H9 (cell line): Measurements from ENCODE around the gene ACVR1B. TPM values are rescaled to one million over a fixed set of nuclear protein-coding genes. Genes with fewer than 3 reads are reported as not detected.

Experiments used
- DNase-seq: peaks from one replicate; pipeline ENCODE4 v3.0.0-alpha.2; 2017
- H2AFZ ChIP-seq: one replicate; pipeline ENCODE4 v1.6.1; 2013; ENCODE audit warnings: mild to moderate bottlenecking, low read length, control low read depth, moderate library complexity
- H2AK5ac ChIP-seq: 2 replicates; pipeline ENCODE4 v1.6.1; 2013; ENCODE audit warnings: low read length, control low read depth, mixed read lengths; ENCODE audit not compliant: insufficient read length
- H2BK120ac ChIP-seq: one replicate; pipeline ENCODE4 v1.6.1; 2013; ENCODE audit warnings: low read depth, mild to moderate bottlenecking, low read length, control low read depth, inconsistent platforms; ENCODE audit not compliant: poor library complexity, severe bottlenecking
- H2BK12ac ChIP-seq: 2 replicates; pipeline ENCODE4 v1.6.1; 2013; ENCODE audit warnings: low read length, control low read depth, mixed read lengths, low read depth; ENCODE audit not compliant: insufficient read length
- H2BK15ac ChIP-seq: 2 replicates; pipeline ENCODE4 v1.6.1; 2013; ENCODE audit warnings: low read depth, low read length, control low read depth
- H2BK20ac ChIP-seq: one replicate; pipeline ENCODE4 v1.6.1; 2013; ENCODE audit warnings: low read depth, mild to moderate bottlenecking, low read length, control low read depth, inconsistent platforms; ENCODE audit not compliant: poor library complexity, severe bottlenecking
- H2BK5ac ChIP-seq: 2 replicates; pipeline ENCODE4 v1.6.1; 2013; ENCODE audit warnings: low read length, control low read depth, mixed read lengths; ENCODE audit not compliant: insufficient read length
- H3K14ac ChIP-seq: 2 replicates; pipeline ENCODE4 v1.6.1; 2013; ENCODE audit warnings: low read length, control low read depth; ENCODE audit not compliant: insufficient read depth
- H3K18ac ChIP-seq: 2 replicates; pipeline ENCODE4 v1.6.1; 2013; ENCODE audit warnings: low read depth, mild to moderate bottlenecking, mixed read lengths, low read length, control low read depth; ENCODE audit not compliant: insufficient read length
- H3K23ac ChIP-seq: 2 replicates; pipeline ENCODE4 v1.6.1; 2013; ENCODE audit warnings: low read length, control low read depth, mixed read lengths, low read depth; ENCODE audit not compliant: insufficient read length
- H3K23me2 ChIP-seq: 2 replicates; pipeline ENCODE4 v1.6.1; 2013; ENCODE audit warnings: low read depth, mild to moderate bottlenecking, mixed read lengths, low read length, control low read depth; ENCODE audit not compliant: insufficient read length, poor library complexity, severe bottlenecking
- H3K27ac ChIP-seq: 2 replicates; pipeline ENCODE4 v1.5.1; 2013; ENCODE audit warnings: low read length, control low read depth, mixed read lengths, low read depth; ENCODE audit not compliant: insufficient read length
- H3K27me3 ChIP-seq: 2 replicates; pipeline ENCODE4 v1.6.1; 2013; ENCODE audit warnings: low read length, control low read depth, inconsistent platforms; ENCODE audit not compliant: insufficient read depth
- H3K4ac ChIP-seq: 2 replicates; pipeline ENCODE4 v1.6.1; 2013; ENCODE audit warnings: low read depth, mild to moderate bottlenecking, control low read depth, inconsistent platforms, low read length, moderate library complexity
- H3K4me1 ChIP-seq: 2 replicates; pipeline ENCODE4 v1.6.1; 2013; ENCODE audit warnings: low read length, control low read depth, inconsistent platforms; ENCODE audit not compliant: insufficient read depth
- H3K4me2 ChIP-seq: 2 replicates; pipeline ENCODE4 v1.6.1; 2013; ENCODE audit warnings: low read length, control low read depth, mixed read lengths; ENCODE audit not compliant: insufficient read length, insufficient read depth
- H3K56ac ChIP-seq: 2 replicates; pipeline ENCODE4 v1.6.1; 2013; ENCODE audit warnings: low read depth, mild to moderate bottlenecking, mixed read lengths, low read length, control low read depth; ENCODE audit not compliant: insufficient read length
- H3K79me1 ChIP-seq: 2 replicates; pipeline ENCODE4 v1.6.1; 2013; ENCODE audit warnings: low read depth, mild to moderate bottlenecking, moderate library complexity, low read length, control low read depth, inconsistent platforms; ENCODE audit not compliant: insufficient read depth, poor library complexity, severe bottlenecking
- H3K79me2 ChIP-seq: 2 replicates; pipeline ENCODE4 v1.6.1; 2013; ENCODE audit warnings: low read length, control low read depth, inconsistent platforms; ENCODE audit not compliant: insufficient read depth
- H3K9ac ChIP-seq: 2 replicates; pipeline ENCODE4 v1.6.1; 2013; ENCODE audit warnings: low read length, control low read depth, mixed read lengths; ENCODE audit not compliant: insufficient read length; ENCODE audit errors: extremely low read depth
- H3K9me3 ChIP-seq: one replicate; pipeline ENCODE4 v1.6.1; 2013; ENCODE audit warnings: low read depth, low read length, inconsistent platforms; ENCODE audit not compliant: control insufficient read depth
- H3T11ph ChIP-seq: one replicate; pipeline ENCODE4 v1.6.1; 2013; ENCODE audit warnings: mild to moderate bottlenecking, low read length, control low read depth, inconsistent platforms
- H4K20me1 ChIP-seq: one replicate; pipeline ENCODE4 v1.6.1; 2013; ENCODE audit not compliant: control insufficient read depth, insufficient read length, insufficient read depth
- H4K5ac ChIP-seq: 2 replicates; pipeline ENCODE4 v1.6.1; 2013; ENCODE audit warnings: low read depth, mild to moderate bottlenecking, mixed read lengths, low read length, control low read depth; ENCODE audit not compliant: insufficient read length
- H4K8ac ChIP-seq: replicated peaks from 2 replicates; pipeline ENCODE4 v1.6.1; 2013; ENCODE audit warnings: low read length, control low read depth, mixed read lengths, low read depth; ENCODE audit not compliant: insufficient read length
- H4K91ac ChIP-seq: 2 replicates; pipeline ENCODE4 v1.6.1; 2013; ENCODE audit warnings: low read depth, mild to moderate bottlenecking, moderate library complexity, mixed read lengths, low read length, control low read depth; ENCODE audit not compliant: insufficient read length
- H3K27ac Mint-ChIP-seq, 3 experiments: 2 replicates in 2 of 3; 3 replicates in 1 of 3; pipeline ENCODE4 v1.8.0; 2020 to 2021; ENCODE audit warnings: mixed read lengths in 3 of 3, mild to moderate bottlenecking in 1 of 3, moderate library complexity in 1 of 3
- H3K27me3 Mint-ChIP-seq: 2 replicates; pipeline ENCODE4 v1.8.0; 2021; ENCODE audit warnings: low read depth, mild to moderate bottlenecking, moderate library complexity, mixed read lengths
- H3K36me3 Mint-ChIP-seq, 3 experiments: 2 replicates in 2 of 3; 3 replicates in 1 of 3; pipeline ENCODE4 v1.8.0; 2020 to 2021; ENCODE audit warnings: low read depth in 3 of 3, mixed read lengths in 3 of 3; ENCODE audit not compliant: insufficient read depth in 1 of 3
- H3K4me1 Mint-ChIP-seq, 2 experiments: 2 replicates each; pipeline ENCODE4 v1.8.0; 2020; ENCODE audit warnings: mixed read lengths in 2 of 2
- H3K4me3 Mint-ChIP-seq, 2 experiments: 2 replicates in 1 of 2; 3 replicates in 1 of 2; pipeline ENCODE4 v1.8.0; 2020 to 2021; ENCODE audit warnings: mild to moderate bottlenecking in 2 of 2, mixed read lengths in 2 of 2, moderate library complexity in 1 of 2
- H3K9me3 Mint-ChIP-seq, 2 experiments: 2 replicates in 1 of 2; 3 replicates in 1 of 2; pipeline ENCODE4 v1.8.0; 2020; ENCODE audit warnings: mild to moderate bottlenecking in 2 of 2, mixed read lengths in 2 of 2, moderate library complexity in 1 of 2
- CTCF ChIP-seq: fragments of 200-600 bp; sonication (generic); conservative IDR thresholded peaks from 3 replicates; pipeline ENCODE4 v1.8.0; 2021; ENCODE audit warnings: antibody characterized with exemption, mild to moderate bottlenecking
- WGBS: extraction: QIAGEN DNeasy Blood & Tissue Kit; methylation state at CpG from one replicate; pipeline ENCODE4 v1.1.7; 2013; ENCODE audit warnings: missing lambda C conversion rate, low lambda C conversion rate, mixed read lengths; ENCODE audit not compliant: insufficient read length; ENCODE audit errors: extremely low coverage; 5-methylcytosine and 5-hydroxymethylcytosine counted together
- total RNA-seq: library from RNA; stranded (reverse); gene quantifications from 2 replicates; pipeline ENCODE4 v1.2.1, GENCODE V29; 2021

Gene ACVR1B
- total RNA-seq, 1 experiment from 2014 or later = 16.3 TPM

- WGBS = no CpG with 5 or more reads among the region's 9 CpGs
- no peak overlapping the region for H3K4me2 ChIP-seq
- H2BK5ac ChIP-seq = no peak overlapping the region
- DNase-seq = no peak
- TF ChIP-seq CTCF = no peak
- no peak overlapping the region for H2BK12ac ChIP-seq
- no peak overlapping the region for H3K56ac ChIP-seq
- no peak overlapping the region for H2BK120ac ChIP-seq
- H3K79me1 ChIP-seq = no peaks in the 10 kb centered on the region
- peaks cover 18% of the 10 kb centered on the region for H3K27me3 Mint-ChIP-seq
- H4K8ac ChIP-seq = no peak overlapping the region
- no peak overlapping the region for H2BK20ac ChIP-seq
- no peak overlapping the region for H2AFZ ChIP-seq
- H3T11ph ChIP-seq = no peak overlapping the region
- no peak overlapping the region for H2BK15ac ChIP-seq
- peaks cover 5% of the 10 kb centered on the region; the same call in 1 of the 2 replicates for H3K27me3 ChIP-seq
- no peak overlapping the region for H3K23ac ChIP-seq
- H4K5ac ChIP-seq = no peak overlapping the region
- H3K9ac ChIP-seq = no peak overlapping the region
- no peaks in the 10 kb centered on the region for H3K9me3 ChIP-seq
- peak overlapping the region in 1 of 3 experiments; percentile 52; a peak in 1 of 7 replicates for H3K27ac Mint-ChIP-seq
- H2AK5ac ChIP-seq = no peak overlapping the region
- no peak overlapping the region for H3K14ac ChIP-seq
- H3K18ac ChIP-seq = no peak overlapping the region
- peaks cover 2% of the 10 kb centered on the region; the same call in 1 of the 2 replicates for H3K4me1 ChIP-seq
- peaks cover 3% of the 10 kb centered on the region for H4K20me1 ChIP-seq
- peaks cover 12 to 30% of the 10 kb centered on the region in 2 experiments for H3K4me1 Mint-ChIP-seq
- no peak overlapping the region for H3K27ac ChIP-seq
- no peak overlapping the region for H3K4me3 Mint-ChIP-seq
- H3K36me3 Mint-ChIP-seq = no peaks in the 10 kb centered on the region
- no peaks in the 10 kb centered on the region for H3K79me2 ChIP-seq
- H3K4ac ChIP-seq = no peak overlapping the region
- H4K91ac ChIP-seq = no peak overlapping the region
- H3K9me3 Mint-ChIP-seq = no peaks in the 10 kb centered on the region
- H3K23me2 ChIP-seq = no peaks in the 10 kb centered on the region
Observed at GRCh38 chr12:51908876-51909592, 42.5 kb upstream of the ACVR1B start.
